Body of pancreas (tissue), 4 donors: Measurements from ENCODE around the gene GOPC.

Experiments used
- POLR2A ChIP-seq, 3 donors: fragments of 450-650 bp; IDR thresholded peaks; one replicate each; pipeline ENCODE4 v1.6.1; 2016; ENCODE audit warnings: antibody characterized with exemption in 3 of 3, mild to moderate bottlenecking in 2 of 3
- TF ChIP-seq, protein P1 (sequence below), 7 experiments: fragments of 450-650 bp in 4 of 7; fragments of 200-600 bp in 3 of 7; sonication (generic) in 3 of 7; IDR thresholded peaks; one replicate each; pipeline ENCODE4 v1.5.1; 2016 to 2019; ENCODE audit warnings: antibody characterized with exemption in 7 of 7

DNA sequence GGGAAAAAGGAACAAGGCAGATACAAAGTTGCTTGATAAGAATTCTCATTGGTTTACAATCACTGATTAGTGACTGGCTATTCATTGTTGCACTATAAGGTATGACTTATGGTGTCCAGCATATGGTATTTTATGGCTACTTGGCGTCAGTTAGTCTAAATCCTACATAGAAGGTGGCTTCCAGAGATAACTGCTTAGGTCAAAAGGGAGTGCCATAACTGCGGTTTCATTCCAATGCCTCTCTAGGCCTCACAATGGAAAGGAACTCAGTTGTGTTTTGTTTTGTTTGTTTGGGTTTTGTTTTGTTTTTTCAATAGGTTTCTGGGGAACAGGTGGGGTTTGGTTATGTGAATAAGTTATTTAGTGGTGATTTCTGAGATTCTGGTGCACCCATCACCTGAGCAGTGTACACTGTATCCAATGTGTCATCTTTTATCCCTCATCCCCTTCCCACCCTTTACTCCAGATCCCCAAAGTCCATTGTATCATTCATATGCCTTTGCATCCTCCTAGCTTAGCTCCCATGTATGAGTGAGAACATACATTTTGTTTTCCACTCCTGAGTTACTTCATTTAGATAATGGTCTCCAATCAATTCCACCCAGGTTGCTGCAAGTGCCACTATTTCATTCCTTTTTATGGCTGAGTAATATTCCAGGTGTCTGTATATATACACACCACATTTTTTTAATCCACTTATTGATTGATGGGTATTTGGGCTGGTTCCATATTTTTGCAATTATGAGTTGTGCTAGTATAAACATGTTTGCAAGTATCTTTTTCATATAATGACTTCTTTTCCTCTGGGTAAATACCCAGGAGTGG lies 7.0 kb downstream of the GOPC start:
- TF ChIP-seq, protein P1, sequence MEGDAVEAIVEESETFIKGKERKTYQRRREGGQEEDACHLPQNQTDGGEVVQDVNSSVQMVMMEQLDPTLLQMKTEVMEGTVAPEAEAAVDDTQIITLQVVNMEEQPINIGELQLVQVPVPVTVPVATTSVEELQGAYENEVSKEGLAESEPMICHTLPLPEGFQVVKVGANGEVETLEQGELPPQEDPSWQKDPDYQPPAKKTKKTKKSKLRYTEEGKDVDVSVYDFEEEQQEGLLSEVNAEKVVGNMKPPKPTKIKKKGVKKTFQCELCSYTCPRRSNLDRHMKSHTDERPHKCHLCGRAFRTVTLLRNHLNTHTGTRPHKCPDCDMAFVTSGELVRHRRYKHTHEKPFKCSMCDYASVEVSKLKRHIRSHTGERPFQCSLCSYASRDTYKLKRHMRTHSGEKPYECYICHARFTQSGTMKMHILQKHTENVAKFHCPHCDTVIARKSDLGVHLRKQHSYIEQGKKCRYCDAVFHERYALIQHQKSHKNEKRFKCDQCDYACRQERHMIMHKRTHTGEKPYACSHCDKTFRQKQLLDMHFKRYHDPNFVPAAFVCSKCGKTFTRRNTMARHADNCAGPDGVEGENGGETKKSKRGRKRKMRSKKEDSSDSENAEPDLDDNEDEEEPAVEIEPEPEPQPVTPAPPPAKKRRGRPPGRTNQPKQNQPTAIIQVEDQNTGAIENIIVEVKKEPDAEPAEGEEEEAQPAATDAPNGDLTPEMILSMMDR (IDR thresholded peaks at IDR 0.05) = no peak
- no peak for TF ChIP-seq POLR2A (IDR thresholded peaks at IDR 0.05)
